Psoas muscle (tissue), 8 donors: ENCODE measurements around the gene PODXL2. TPM values are rescaled to one million over a fixed set of nuclear protein-coding genes. Genes with fewer than 3 reads are reported as not detected.

Source experiments
- ATAC-seq, 4 donors: fragments of 200-7000 bp; cut with Tn5 transposase; one replicate each; pipeline ENCODE4 v1.9.1; 2020; ENCODE audit warnings: moderate library complexity in 3 of 4, mild to moderate bottlenecking in 2 of 4
- DNase-seq, 2 donors: peaks; one replicate each; pipeline ENCODE4 v3.0.0-alpha.2; 2020
- H3K27ac ChIP-seq: fragments of 200-600 bp; one replicate; pipeline ENCODE4 v1.8.0; 2022
- H3K27me3 ChIP-seq, 3 donors: fragments of 200-600 bp in 1 of 3; one replicate each; pipeline versions ENCODE4 v1.6.1 to v1.8.0; 2013 to 2022; ENCODE audit warnings: low read length in 2 of 3, mild to moderate bottlenecking in 2 of 3, moderate library complexity in 1 of 3; ENCODE audit not compliant: insufficient read depth in 3 of 3
- H3K36me3 ChIP-seq, 2 donors: fragments of 200-600 bp in 1 of 2; one replicate each; pipeline versions ENCODE4 v1.6.1 to v1.8.0; 2013 to 2022; ENCODE audit warnings: low read depth in 1 of 2, mild to moderate bottlenecking in 1 of 2, moderate library complexity in 1 of 2; ENCODE audit not compliant: insufficient read depth in 1 of 2
- H3K4me1 ChIP-seq: fragments of 200-600 bp; one replicate; pipeline ENCODE4 v1.8.0; 2022
- H3K4me3 ChIP-seq: fragments of 200-600 bp; one replicate; pipeline ENCODE4 v1.8.0; 2022; ENCODE audit warnings: mild to moderate bottlenecking
- H3K9me3 ChIP-seq: fragments of 200-600 bp; one replicate; pipeline ENCODE4 v1.8.0; 2022
- CTCF ChIP-seq: fragments of 200-600 bp; IDR thresholded peaks from one replicate; pipeline ENCODE4 v1.8.0; 2022; ENCODE audit warnings: antibody characterized with exemption
- WGBS, 3 donors: extraction: QIAGEN DNeasy Blood & Tissue Kit; methylation state at CpG; one replicate each; pipeline versions ENCODE4 v1.1.6 to v1.1.7; 2013; 5-methylcytosine and 5-hydroxymethylcytosine counted together
- intact Hi-C, 2 donors: fragments of 100-400 bp; cut with DNase I; formaldehyde crosslinking; loops; one replicate each; pipeline versions ENCODE4 v1.11.0 to v1.14.2; 2022
- polyA plus RNA-seq, 3 donors: library from polyadenylated mRNA; stranded (reverse); fragments of 200-250 nt; gene quantifications; one replicate each; pipeline ENCODE4 v1.2.3, GENCODE V29; 2013
- total RNA-seq, 4 donors: library from RNA; stranded (reverse); fragmentation: NEBNext Ultra II Directional in 2 of 4; extraction: Animal tissue kit (Norgen Biotek cat#: 25700) in 2 of 4; gene quantifications; one replicate each; pipeline versions ENCODE4 v1.2.1 to v1.2.4, GENCODE V29; 2021 to 2023
- donor health status: healthy with polysubstance abuse.
- donor health status: DM: no; HTN: no; CAD: no; lungs with moderate emphysema.
- donor health status: Bipolar disorder and iron deficiency.
- donor health status: healthy.
- donor health status: DM: yes; HTN: yes; CAD: no.
- donor health status: DM: no; HTN: no; CAD: no.
- donor health status: DM: no; HTN: no; CAD: no.
- donor health status: DM: yes; HTN: yes; CAD: no.

PODXL2 gene
- total and polyA plus RNA-seq, 7 donors, result 1.4 to 3.0 (median 2.1) TPM

GRCh38 chr3:127637971-127638370, 9.0 kb downstream of the PODXL2 start:
- TF ChIP-seq CTCF, result no peak
- DNase-seq (no peak), ATAC-seq (no peak)
- Histone ChIP-seq H3K27me3 (peaks cover 0 to 3% (median 0%) of the 10 kb centered on the region in 3 donors), H3K4me3 (no peak overlapping the region), H3K4me1 (no peaks in the 10 kb centered on the region), H3K27ac (no peak overlapping the region), H3K9me3 (no peaks in the 10 kb centered on the region), H3K36me3 (no peaks in the 10 kb centered on the region)
- intact Hi-C loops, result no loop called here

GRCh38 chr3:127639173-127640041, 10.4 kb downstream of the PODXL2 start:
- Histone ChIP-seq H3K27ac (no peak overlapping the region), H3K4me1 (no peaks in the 10 kb centered on the region), H3K9me3 (no peaks in the 10 kb centered on the region), H3K27me3 (peaks cover 0 to 1% (median 0%) of the 10 kb centered on the region in 3 donors), H3K4me3 (no peak overlapping the region), H3K36me3 (no peaks in the 10 kb centered on the region)
- TF ChIP-seq CTCF, result no peak
- 86 to 98% (median 91%) methylated on average over 5 of the region's 5 CpGs for WGBS, 3 donors
- no peak for DNase-seq
- no peak for ATAC-seq
- intact Hi-C loops, result no loop called here

- WGBS, 3 donors, result 94 to 100% (median 97%) methylated on average over 3 of the region's 3 CpGs
- Histone ChIP-seq H3K27ac (no peak overlapping the region), H3K36me3 (no peaks in the 10 kb centered on the region), H3K27me3 (peaks cover 0 to 1% (median 0%) of the 10 kb centered on the region in 3 donors), H3K4me1 (no peaks in the 10 kb centered on the region), H3K4me3 (no peak overlapping the region), H3K9me3 (no peaks in the 10 kb centered on the region)
- TF ChIP-seq CTCF, result no peak
- ATAC-seq (no peak), DNase-seq (no peak)
- intact Hi-C loops, result no loop called here
Measured at GRCh38 chr3:127640042-127640355, 11.0 kb downstream of the PODXL2 start.

- ATAC-seq (no peak), DNase-seq (no peak)
- Histone ChIP-seq H3K4me1 (no peaks in the 10 kb centered on the region), H3K9me3 (no peaks in the 10 kb centered on the region), H3K27me3 (no peaks in the 10 kb centered on the region), H3K27ac (no peak overlapping the region), H3K4me3 (no peak overlapping the region), H3K36me3 (no peaks in the 10 kb centered on the region)
- intact Hi-C loops, result loop anchor here in 1 of 2 donors (5.0 kb wide), 1 partner anchor 187 kb away; no protein-coding TSS in a partner anchor
- TF ChIP-seq CTCF, result no peak
- 75 to 81% (median 76%) methylated on average over 5 of the region's 5 CpGs for WGBS, 3 donors
Measured at GRCh38 chr3:127644641-127645370, 15.8 kb downstream of the PODXL2 start.
